ENCODE data around the gene EDN2. TPM values are rescaled to one million over a fixed set of nuclear protein-coding genes. Genes with fewer than 3 reads are reported as not detected.

The EDN2 gene
- total and polyA plus RNA-seq, 4 donors, result 0.10 to 0.13 TPM; not detected in 2

- no peak for TF ChIP-seq NR2F2 (IDR thresholded peaks at IDR 0.05)
- TF ChIP-seq HNF4A (conservative IDR thresholded peaks at IDR 0.05), result no peak
- TF ChIP-seq HNF4G (IDR thresholded peaks at IDR 0.05), result no peak
These were observed 39.7 kb downstream of the EDN2 start (continued) for GRCh38 chr1:41444785-41445184.

GRCh38 chr1:41444246-41444645 is 40.2 kb downstream of the EDN2 start:
- no peaks in the 10 kb centered on the region for H3K27me3 ChIP-seq (ENCODE audit: control insufficient read depth in 4 of 4, insufficient read depth in 4 of 4, low read length in 3 of 4)
- H3K4me1 ChIP-seq (ENCODE audit: control insufficient read depth in 4 of 4, insufficient read depth in 4 of 4, low read length in 3 of 4), result no peaks in the 10 kb centered on the region
- H3K36me3 ChIP-seq (ENCODE audit: control insufficient read depth in 4 of 4, insufficient read depth in 3 of 4, low read depth in 1 of 4, low read length in 3 of 4), result peaks cover 0 to 3% (median 0%) of the 10 kb centered on the region in 4 donors
- 45% methylated on average over 3 of the region's 3 CpGs for WGBS
- no peak overlapping the region for H3K4me3 ChIP-seq (ENCODE audit: low read depth in 1 of 3, low read length in 3 of 3)
- no peak overlapping the region for H3K9ac ChIP-seq (ENCODE audit: low read depth in 1 of 2, low read length in 2 of 2)
- no peak overlapping the region for H3K27ac ChIP-seq (ENCODE audit: low read depth in 1 of 2, low read length in 2 of 2)
- TF ChIP-seq ATF3 (IDR thresholded peaks at IDR 0.05) (no peak), CTCF (IDR thresholded peaks at IDR 0.05; ENCODE audit: low read depth, low read length, missing input control) (no peak), FOXA2 (IDR thresholded peaks at IDR 0.05) (no peak), ZBTB33 (IDR thresholded peaks at IDR 0.05) (no peak), NR2F2 (IDR thresholded peaks at IDR 0.05) (no peak), HNF4A (conservative IDR thresholded peaks at IDR 0.05) (no peak), GABPA (IDR thresholded peaks at IDR 0.05 in 1 of 2, conservative IDR thresholded peaks at IDR 0.05 in 1 of 2) (no peak)
- peaks cover 4 to 15% (median 8%) of the 10 kb centered on the region in 4 donors for H3K9me3 ChIP-seq (ENCODE audit: control insufficient read depth in 4 of 4, low read length in 3 of 4)
- no peak for DNase-seq (ENCODE audit: low spot score)

- Histone ChIP-seq H3K9me3 (ENCODE audit: control insufficient read depth in 4 of 4, low read length in 3 of 4) (peaks cover 4 to 15% (median 8%) of the 10 kb centered on the region in 4 donors), H3K4me3 (ENCODE audit: low read depth in 1 of 3, low read length in 3 of 3) (no peak overlapping the region), H3K27ac (ENCODE audit: low read depth in 1 of 2, low read length in 2 of 2) (no peak overlapping the region), H3K36me3 (ENCODE audit: control insufficient read depth in 4 of 4, insufficient read depth in 3 of 4, low read depth in 1 of 4, low read length in 3 of 4) (peaks cover 0 to 3% (median 0%) of the 10 kb centered on the region in 4 donors), H3K9ac (ENCODE audit: low read depth in 1 of 2, low read length in 2 of 2) (no peak overlapping the region), H3K4me1 (ENCODE audit: control insufficient read depth in 4 of 4, insufficient read depth in 4 of 4, low read length in 3 of 4) (no peaks in the 10 kb centered on the region), H3K27me3 (ENCODE audit: control insufficient read depth in 4 of 4, insufficient read depth in 4 of 4, low read length in 3 of 4) (no peaks in the 10 kb centered on the region)
- no peak for TF ChIP-seq HNF4G (IDR thresholded peaks at IDR 0.05)
- no peak for TF ChIP-seq ZBTB33 (IDR thresholded peaks at IDR 0.05)
- no peak for TF ChIP-seq JUND (IDR thresholded peaks at IDR 0.05)
- TF ChIP-seq HNF4A (conservative IDR thresholded peaks at IDR 0.05), result no peak
- TF ChIP-seq TAF1 (conservative IDR thresholded peaks at IDR 0.05), result no peak
- no peak for TF ChIP-seq CTCF (IDR thresholded peaks at IDR 0.05; ENCODE audit: low read depth, low read length, missing input control)
- TF ChIP-seq GABPA (IDR thresholded peaks at IDR 0.05 in 1 of 2, conservative IDR thresholded peaks at IDR 0.05 in 1 of 2), result no peak
- no peak for TF ChIP-seq RAD21 (IDR thresholded peaks at IDR 0.05)
- TF ChIP-seq NR2F2 (IDR thresholded peaks at IDR 0.05), result no peak
- no peak for TF ChIP-seq RXRA (IDR thresholded peaks at IDR 0.05)
- no peak for TF ChIP-seq ATF3 (IDR thresholded peaks at IDR 0.05)
- no peak for DNase-seq (ENCODE audit: low spot score)
- 80% methylated on average over 7 of the region's 7 CpGs for WGBS
These were observed 41.7 kb downstream of the EDN2 start for GRCh38 chr1:41442697-41443251.

Measured in liver (tissue), 9 donors.